ENCODE data around the gene MAP1B.

DNA sequence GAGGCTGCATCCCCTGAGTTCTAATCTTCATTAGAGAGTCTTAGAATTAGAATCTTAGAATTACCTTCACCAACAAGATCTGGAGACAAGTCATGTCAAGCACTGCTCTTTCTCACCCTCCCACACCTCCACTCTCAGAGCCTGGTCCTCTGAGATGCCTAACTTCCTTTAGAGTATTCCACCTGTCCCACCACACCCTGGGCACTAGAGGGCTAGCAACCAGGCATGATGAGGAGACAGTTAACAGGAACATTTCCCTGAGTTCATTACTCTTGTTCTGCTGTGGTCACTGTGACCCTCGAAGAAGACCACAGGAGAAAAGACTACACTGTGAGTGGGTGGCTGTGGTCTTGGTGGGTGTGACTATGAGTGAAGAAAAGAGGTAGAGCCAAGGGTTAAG lies 25.2 kb upstream of the MAP1B start:
- TF ChIP-seq, protein P1, sequence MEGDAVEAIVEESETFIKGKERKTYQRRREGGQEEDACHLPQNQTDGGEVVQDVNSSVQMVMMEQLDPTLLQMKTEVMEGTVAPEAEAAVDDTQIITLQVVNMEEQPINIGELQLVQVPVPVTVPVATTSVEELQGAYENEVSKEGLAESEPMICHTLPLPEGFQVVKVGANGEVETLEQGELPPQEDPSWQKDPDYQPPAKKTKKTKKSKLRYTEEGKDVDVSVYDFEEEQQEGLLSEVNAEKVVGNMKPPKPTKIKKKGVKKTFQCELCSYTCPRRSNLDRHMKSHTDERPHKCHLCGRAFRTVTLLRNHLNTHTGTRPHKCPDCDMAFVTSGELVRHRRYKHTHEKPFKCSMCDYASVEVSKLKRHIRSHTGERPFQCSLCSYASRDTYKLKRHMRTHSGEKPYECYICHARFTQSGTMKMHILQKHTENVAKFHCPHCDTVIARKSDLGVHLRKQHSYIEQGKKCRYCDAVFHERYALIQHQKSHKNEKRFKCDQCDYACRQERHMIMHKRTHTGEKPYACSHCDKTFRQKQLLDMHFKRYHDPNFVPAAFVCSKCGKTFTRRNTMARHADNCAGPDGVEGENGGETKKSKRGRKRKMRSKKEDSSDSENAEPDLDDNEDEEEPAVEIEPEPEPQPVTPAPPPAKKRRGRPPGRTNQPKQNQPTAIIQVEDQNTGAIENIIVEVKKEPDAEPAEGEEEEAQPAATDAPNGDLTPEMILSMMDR (IDR thresholded peaks at IDR 0.05 in 8 of 11, conservative IDR thresholded peaks at IDR 0.05 in 3 of 11) = no peak
- no peak for TF ChIP-seq POLR2A (IDR thresholded peaks at IDR 0.05)
- TF ChIP-seq POLR2AphosphoS5 (IDR thresholded peaks at IDR 0.05) = no peak
